BLaER1 treated with 17β-estradiol and CSF1 and Interleukin-3, amounts not matched to agents 10 nM and 100 nM (cell line): Measurements from ENCODE around the gene ANKRD11.
A peak's percentile ranks its signal among the peaks of the same experiment; 100 is the strongest.

ENCODE experiments used
- H3K27ac ChIP-seq, 11 experiments: shearing (Covaris generic); formaldehyde crosslinking; 2 replicates each; pipeline ENCODE4 v1.8.1; 2022
- H3K27me3 ChIP-seq, 11 experiments: shearing (Covaris generic); formaldehyde crosslinking; 2 replicates each; pipeline ENCODE4 v1.8.1; 2022
- H3K36me3 ChIP-seq, 11 experiments: shearing (Covaris generic); formaldehyde crosslinking; 2 replicates each; pipeline ENCODE4 v1.8.1; 2022
- H3K4me1 ChIP-seq, 10 experiments: shearing (Covaris generic); formaldehyde crosslinking; 2 replicates each; pipeline ENCODE4 v1.8.1; 2022
- H3K4me2 ChIP-seq, 11 experiments: shearing (Covaris generic); formaldehyde crosslinking; 2 replicates each; pipeline ENCODE4 v1.8.1; 2022
- H3K4me3 ChIP-seq, 10 experiments: shearing (Covaris generic); formaldehyde crosslinking; 2 replicates each; pipeline ENCODE4 v1.8.1; 2022
- H3K9ac ChIP-seq, 11 experiments: shearing (Covaris generic); formaldehyde crosslinking; 2 replicates each; pipeline ENCODE4 v1.8.1; 2022
- H3K9me3 ChIP-seq, 11 experiments: shearing (Covaris generic); formaldehyde crosslinking; replicated peaks in 1 of 11; 2 replicates each; pipeline ENCODE4 v1.8.1; 2022
- H4K20me1 ChIP-seq, 11 experiments: shearing (Covaris generic); formaldehyde crosslinking; 2 replicates each; pipeline ENCODE4 v1.8.1; 2022
- Cebpa-rat ChIP-seq, 11 experiments: shearing (Covaris generic); IDR thresholded peaks; 2 replicates each; pipeline ENCODE4 v1.8.1; 2022

ANKRD11 gene

GRCh38 chr16:89530401-89531381 is 40.3 kb upstream of the ANKRD11 start:
- TF ChIP-seq Cebpa-rat (IDR thresholded peaks at IDR 0.05), result no peak
- Histone ChIP-seq H3K36me3 (peaks cover 80 to 92% (median 88%) of the 10 kb centered on the region in 11 experiments), H3K4me2 (no peak overlapping the region; a peak in 1 of 22 replicates), H3K27ac (0 out of 22 replicates have a peak overlapping the region, but pooled peaks of 2 of the 11 experiments have one; percentile 9 to 11), H3K27me3 (no peaks in the 10 kb centered on the region), H3K4me3 (no peak overlapping the region), H3K4me1 (peaks cover 35 to 57% (median 43%) of the 10 kb centered on the region in 10 experiments), H3K9me3 (no peaks in the 10 kb centered on the region), H4K20me1 (peaks cover 0 to 14% (median 6%) of the 10 kb centered on the region in 11 experiments; a peak in 15 of 22 replicates), H3K9ac (no peak overlapping the region)

GRCh38 chr16:89529097-89529496 is 38.7 kb upstream of the ANKRD11 start:
- Histone ChIP-seq H3K4me3 (no peak overlapping the region), H3K27me3 (no peaks in the 10 kb centered on the region), H3K4me1 (peaks cover 35 to 57% (median 44%) of the 10 kb centered on the region in 10 experiments), H3K4me2 (no peak overlapping the region), H3K9me3 (no peaks in the 10 kb centered on the region), H3K27ac (no peak overlapping the region), H3K36me3 (peaks cover 87 to 98% (median 93%) of the 10 kb centered on the region in 11 experiments), H3K9ac (no peak overlapping the region), H4K20me1 (peaks cover 3 to 27% (median 21%) of the 10 kb centered on the region in 11 experiments; a peak in 21 of 22 replicates)
- TF ChIP-seq Cebpa-rat (IDR thresholded peaks at IDR 0.05), result no peak

GRCh38 chr16:89525146-89525913 is 35.0 kb upstream of the ANKRD11 start:
- Histone ChIP-seq H3K9ac (peak overlapping the region in 10 of 11 experiments; percentile 10 to 61 (median 40); a peak in 16 of 22 replicates), H3K4me2 (peak overlapping the region; percentile 45 to 89 (median 67)), H3K4me3 (no peak overlapping the region), H3K27ac (peak overlapping the region in 4 of 11 experiments; percentile 10 to 40 (median 38); a peak in 7 of 22 replicates), H4K20me1 (peaks cover 17 to 64% (median 57%) of the 10 kb centered on the region in 11 experiments; a peak in 21 of 22 replicates), H3K36me3 (peaks cover 89 to 100% (median 97%) of the 10 kb centered on the region in 11 experiments), H3K9me3 (no peaks in the 10 kb centered on the region), H3K4me1 (peaks cover 14 to 27% (median 24%) of the 10 kb centered on the region in 10 experiments), H3K27me3 (no peaks in the 10 kb centered on the region)
- TF ChIP-seq Cebpa-rat (IDR thresholded peaks at IDR 0.05), result no peak

- Histone ChIP-seq H3K27me3 (no peaks in the 10 kb centered on the region), H3K36me3 (peaks cover 92 to 100% (median 98%) of the 10 kb centered on the region in 11 experiments), H3K4me1 (peaks cover 14 to 27% (median 24%) of the 10 kb centered on the region in 10 experiments), H3K9ac (no peak overlapping the region), H4K20me1 (peaks cover 30 to 79% (median 71%) of the 10 kb centered on the region in 11 experiments; a peak in 21 of 22 replicates), H3K4me3 (no peak overlapping the region), H3K27ac (no peak overlapping the region), H3K9me3 (no peaks in the 10 kb centered on the region; a peak in 1 of 22 replicates), H3K4me2 (peak overlapping the region in 4 of 11 experiments; percentile 60 to 78 (median 67); a peak in 4 of 22 replicates)
- TF ChIP-seq Cebpa-rat (IDR thresholded peaks at IDR 0.05), result no peak
Observed at GRCh38 chr16:89523680-89524344, 33.5 kb upstream of the ANKRD11 start.

GRCh38 chr16:89522287-89522686 is 31.9 kb upstream of the ANKRD11 start:
- Histone ChIP-seq H3K4me3 (no peak overlapping the region), H3K9ac (no peak overlapping the region), H4K20me1 (peaks cover 34 to 95% (median 85%) of the 10 kb centered on the region in 11 experiments; a peak in 21 of 22 replicates), H3K9me3 (peaks cover 0 to 14% (median 12%) of the 10 kb centered on the region in 11 experiments; a peak in 14 of 22 replicates), H3K36me3 (peaks cover 92 to 100% (median 99%) of the 10 kb centered on the region in 11 experiments), H3K4me1 (peaks cover 14 to 34% (median 24%) of the 10 kb centered on the region in 10 experiments), H3K27me3 (no peaks in the 10 kb centered on the region), H3K4me2 (no peak overlapping the region), H3K27ac (no peak overlapping the region)
- TF ChIP-seq Cebpa-rat (IDR thresholded peaks at IDR 0.05), result no peak

- TF ChIP-seq Cebpa-rat (IDR thresholded peaks at IDR 0.05), result no peak
- Histone ChIP-seq H3K27ac (no peak overlapping the region), H3K27me3 (no peaks in the 10 kb centered on the region), H3K4me1 (peaks cover 5 to 19% (median 12%) of the 10 kb centered on the region in 10 experiments), H3K9ac (no peak overlapping the region), H3K4me2 (no peak overlapping the region), H3K36me3 (peaks cover 97 to 100% (median 100%) of the 10 kb centered on the region in 11 experiments), H3K9me3 (peaks cover 0 to 19% (median 15%) of the 10 kb centered on the region in 11 experiments; a peak in 14 of 22 replicates), H3K4me3 (no peak overlapping the region), H4K20me1 (peaks cover 32 to 82% (median 76%) of the 10 kb centered on the region in 11 experiments; a peak in 21 of 22 replicates)
Observed at GRCh38 chr16:89519881-89520280, 29.5 kb upstream of the ANKRD11 start.

GRCh38 chr16:89517128-89517527 is 26.8 kb upstream of the ANKRD11 start:
- TF ChIP-seq Cebpa-rat (IDR thresholded peaks at IDR 0.05), result no peak

GRCh38 chr16:89512453-89512852 is 22.1 kb upstream of the ANKRD11 start:
- H4K20me1 ChIP-seq, result peaks cover 4 to 58% (median 30%) of the 10 kb centered on the region in 11 experiments; a peak in 18 of 22 replicates
- H3K4me2 ChIP-seq, result no peak overlapping the region
- H3K9ac ChIP-seq, result no peak overlapping the region
- no peak overlapping the region for H3K27ac ChIP-seq
- H3K4me3 ChIP-seq, result no peak overlapping the region
- no peaks in the 10 kb centered on the region for H3K27me3 ChIP-seq
- peaks cover 70 to 75% (median 73%) of the 10 kb centered on the region in 11 experiments for H3K36me3 ChIP-seq
- H3K4me1 ChIP-seq, result peaks cover 23 to 35% (median 30%) of the 10 kb centered on the region in 10 experiments
- peaks cover 0 to 7% (median 3%) of the 10 kb centered on the region in 11 experiments; a peak in 9 of 22 replicates for H3K9me3 ChIP-seq
- no peak for TF ChIP-seq Cebpa-rat (IDR thresholded peaks at IDR 0.05)

More at GRCh38 chr16:89517128-89517527, 26.8 kb upstream of the ANKRD11 start:
- no peaks in the 10 kb centered on the region for H3K27me3 ChIP-seq
- H3K27ac ChIP-seq, result no peak overlapping the region
- H3K9me3 ChIP-seq, result peaks cover 0 to 19% (median 15%) of the 10 kb centered on the region in 11 experiments; a peak in 14 of 22 replicates
- peaks cover 0 to 8% (median 0%) of the 10 kb centered on the region in 10 experiments; a peak in 3 of 20 replicates for H3K4me1 ChIP-seq
- peaks cover 97 to 100% (median 100%) of the 10 kb centered on the region in 11 experiments for H3K36me3 ChIP-seq
- no peak overlapping the region for H3K9ac ChIP-seq
- H4K20me1 ChIP-seq, result peaks cover 25 to 66% (median 50%) of the 10 kb centered on the region in 11 experiments; a peak in 20 of 22 replicates
- no peak overlapping the region for H3K4me2 ChIP-seq
- no peak overlapping the region for H3K4me3 ChIP-seq
